Stimulated activated CD8-positive, alpha-beta memory T cell treated with anti-CD3 and anti-CD28 coated beads, Interleukin-4, amount 100 ng/mL, for 48 hours (primary cell): Measurements from ENCODE around the gene DSTYK.
"Not testable (repeated sequence)": the region's sequence is repeated elsewhere in the genome, so short reads cannot be mapped to it uniquely, and the experiment has no call there.

ENCODE experiments used
- DNase-seq: peaks from one replicate; pipeline ENCODE4 v3.0.0-alpha.2; 2020

DSTYK gene

DNA sequence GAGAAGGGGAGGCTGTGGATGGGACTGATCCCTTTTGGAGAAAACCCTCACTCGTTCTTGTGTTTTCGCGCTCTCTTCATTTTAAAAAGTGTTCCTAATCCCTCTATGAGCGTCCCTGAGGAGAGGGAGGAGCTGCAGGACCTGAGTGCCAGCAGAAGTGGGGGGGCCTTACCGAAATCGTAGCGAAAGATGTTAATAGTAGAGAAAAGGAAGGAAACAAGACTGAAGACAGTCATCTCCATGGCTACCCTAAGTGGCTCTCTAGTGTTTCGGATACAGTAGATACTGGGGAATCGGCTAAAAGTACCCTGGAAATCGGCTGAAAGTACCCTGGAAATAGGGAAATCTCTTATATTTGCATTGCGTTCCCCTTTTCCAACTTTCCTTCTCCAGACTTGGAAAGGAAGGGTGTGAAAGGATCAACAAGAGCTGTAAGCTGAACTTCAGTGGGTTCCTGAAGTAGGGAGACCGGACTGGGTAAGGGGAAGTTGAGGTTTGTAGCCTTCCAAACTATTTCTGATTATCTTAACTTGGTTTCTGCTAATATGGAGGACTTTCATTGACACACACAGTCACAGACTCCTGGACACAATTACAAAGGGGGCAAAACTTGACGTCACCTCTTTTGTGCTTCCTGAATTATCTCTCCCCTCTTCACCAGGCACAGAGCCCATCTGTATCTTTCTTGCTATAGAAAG, 486 bp upstream of the DSTYK start:
- no peak for DNase-seq

DNA sequence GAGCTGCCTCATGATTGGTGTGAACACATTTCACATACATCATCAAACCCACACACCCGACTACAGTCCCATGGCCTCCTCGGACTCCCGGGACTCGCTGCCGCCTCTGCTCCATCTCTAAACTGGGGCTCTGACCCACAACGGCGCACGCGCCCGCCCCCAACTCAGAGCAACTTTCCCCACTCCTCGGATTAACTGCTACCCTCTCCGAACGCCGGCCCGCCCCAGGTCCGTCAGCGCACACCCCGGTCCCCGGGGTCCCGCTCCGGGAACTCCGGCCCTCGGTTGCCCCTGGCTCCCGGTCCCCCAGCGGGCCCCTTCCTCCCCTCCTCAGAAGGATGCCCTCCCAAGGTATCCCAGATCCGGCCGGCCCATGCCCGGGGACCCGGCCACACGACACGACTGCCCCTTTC, 740 bp downstream of the DSTYK start:
- peak; percentile 45 for DNase-seq

DNA sequence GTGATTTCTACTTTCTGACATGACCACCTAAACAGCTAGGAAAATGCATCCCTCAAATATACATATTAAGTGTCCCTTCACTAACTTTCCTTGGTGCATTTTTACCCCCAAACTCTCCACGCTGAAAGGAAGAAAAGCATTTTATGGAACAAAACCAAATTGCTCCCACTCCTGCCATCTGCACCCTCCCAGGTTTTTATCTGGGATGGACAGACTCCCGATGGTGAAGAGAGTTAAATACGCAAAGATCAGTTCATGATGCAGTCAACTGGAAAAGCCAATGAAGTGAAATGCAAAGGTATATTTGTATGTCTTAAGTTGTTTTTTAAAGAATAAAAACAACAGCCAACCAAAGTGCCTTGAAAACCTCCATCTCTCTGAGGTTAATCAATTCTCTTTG, 2.7 kb downstream of the DSTYK start:
- DNase-seq, result no peak

DNA sequence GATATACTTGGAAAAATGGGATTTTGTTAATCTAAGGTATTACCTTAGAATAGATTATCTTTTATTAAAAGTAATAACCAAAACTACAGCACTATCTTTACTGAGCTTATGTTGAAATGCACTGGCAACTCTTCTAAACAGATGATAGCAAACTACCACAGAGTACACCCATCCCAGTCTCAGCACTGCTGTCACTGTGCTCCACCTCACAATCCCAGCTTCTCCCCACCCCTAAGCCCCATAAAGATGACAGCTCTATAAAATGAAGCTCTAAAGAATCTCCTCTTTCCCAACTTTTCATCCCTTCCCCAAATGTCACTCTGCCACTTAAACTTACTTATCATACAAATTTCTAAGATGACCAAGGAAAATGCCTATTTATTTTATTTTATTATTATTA, 6.4 kb downstream of the DSTYK start:
- no peak for DNase-seq

DNA sequence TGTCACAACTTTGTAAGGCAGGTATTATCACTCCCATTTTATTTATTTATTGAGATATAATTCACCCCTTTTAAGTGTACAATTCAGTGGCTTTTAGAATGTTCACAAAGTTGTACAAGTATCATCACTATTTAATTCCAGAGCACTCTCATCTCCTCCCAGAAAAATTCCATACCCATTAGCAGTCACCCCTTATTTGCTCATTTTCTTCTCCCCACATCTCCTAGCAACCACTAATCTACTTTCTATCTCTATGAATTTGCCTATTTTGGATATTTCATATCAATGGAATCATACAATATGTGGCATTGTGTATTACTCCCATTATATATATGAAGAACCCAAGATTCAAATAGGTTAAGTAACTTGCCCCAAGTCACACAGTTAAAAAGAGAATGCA, 7.0 kb downstream of the DSTYK start:
- DNase-seq, result no peak

DNA sequence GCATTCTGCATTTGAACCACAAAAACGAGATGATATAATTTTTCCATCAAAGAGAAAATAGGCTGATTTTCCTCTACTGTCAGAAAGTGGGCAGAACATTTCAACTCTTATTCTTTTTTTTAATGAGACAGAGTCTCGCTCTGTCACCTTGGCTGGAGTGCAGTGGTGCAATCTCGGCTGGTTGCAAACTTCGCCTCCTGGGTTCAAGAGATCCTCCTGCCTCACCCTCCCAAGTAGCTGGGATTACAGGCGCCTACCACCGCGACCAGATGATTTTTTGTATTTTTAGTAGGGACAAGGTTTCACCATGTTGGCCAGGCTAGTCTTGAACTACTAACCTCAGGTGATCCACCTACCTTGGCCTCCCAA, 11.6 kb downstream of the DSTYK start:
- peak; percentile 43 for DNase-seq

GRCh38 chr1:205199090-205199930, 12.2 kb downstream of the DSTYK start:
- peak; percentile 62 for DNase-seq

DNA sequence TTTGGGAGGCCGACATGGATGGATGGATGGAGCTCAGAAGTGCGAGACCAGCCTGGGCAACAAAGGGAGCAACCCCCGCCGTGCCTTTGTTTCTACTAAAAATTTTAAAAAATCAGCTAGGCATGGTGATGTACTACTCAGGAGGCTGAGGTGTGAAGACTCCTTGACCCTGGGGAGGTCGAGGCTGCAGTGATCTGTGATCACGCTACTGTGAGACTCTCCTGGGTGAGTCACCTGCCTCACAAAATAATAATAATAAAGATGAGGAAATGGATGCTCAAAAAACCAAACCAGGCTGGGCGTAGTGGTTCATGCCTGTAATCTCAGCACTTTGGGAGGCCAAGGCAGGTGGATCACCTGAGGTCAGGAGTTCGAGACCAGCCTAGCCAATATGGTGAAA, 19.2 kb downstream of the DSTYK start:
- DNase-seq, result no peak

GRCh38 chr1:205191622-205192021, 19.9 kb downstream of the DSTYK start:
- DNase-seq, result no peak

- no peak for DNase-seq
Observed at GRCh38 chr1:205190845-205191577, 20.5 kb downstream of the DSTYK start.

- DNase-seq, result no peak
Observed at GRCh38 chr1:205189131-205189530, 22.4 kb downstream of the DSTYK start.

- no peak for DNase-seq
Observed at GRCh38 chr1:205188596-205188995, 22.9 kb downstream of the DSTYK start.

DNA sequence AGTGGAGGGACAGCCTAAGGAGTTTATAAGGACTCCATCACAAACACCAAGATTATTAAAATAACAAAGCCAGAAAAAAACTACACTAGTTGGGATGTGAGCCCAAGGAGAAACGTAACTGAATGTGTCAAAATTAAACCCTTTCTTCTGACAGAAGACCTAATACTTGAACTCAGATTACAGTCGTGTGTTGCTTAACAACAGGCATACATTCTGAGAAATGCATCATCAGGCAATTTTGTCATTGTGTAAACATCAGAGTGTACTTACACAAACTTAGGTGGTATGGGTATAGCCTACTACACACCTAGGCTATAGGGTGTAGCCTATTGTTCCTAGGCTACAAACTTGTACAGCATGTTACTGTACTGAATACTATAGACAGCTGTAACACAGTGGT, 23.4 kb downstream of the DSTYK start:
- DNase-seq, result no peak

DNA sequence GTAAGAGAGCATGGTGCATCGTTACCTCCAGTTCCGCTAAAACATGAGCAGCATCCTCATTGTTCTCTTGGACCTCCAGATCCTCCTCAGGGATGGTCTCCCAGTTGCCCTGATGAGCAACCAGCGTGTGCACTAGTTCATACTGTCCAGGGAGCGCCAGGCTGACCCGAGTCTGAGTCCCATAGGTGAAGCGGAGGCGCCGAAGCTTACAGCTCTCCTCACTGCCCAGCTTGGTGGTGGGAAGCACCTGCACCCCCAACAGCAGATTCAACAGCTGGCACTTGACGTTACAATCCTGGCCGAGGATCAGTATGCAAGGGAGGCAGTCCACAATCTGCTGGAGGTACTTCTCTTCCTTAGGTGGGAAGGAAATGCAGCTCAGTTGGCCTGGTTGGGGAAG, 24.1 kb downstream of the DSTYK start:
- no peak for DNase-seq

- no peak for DNase-seq
Observed at GRCh38 chr1:205186191-205186590, 25.3 kb downstream of the DSTYK start.

- no peak for DNase-seq
Observed at GRCh38 chr1:205183676-205184335, 27.7 kb downstream of the DSTYK start.

DNA sequence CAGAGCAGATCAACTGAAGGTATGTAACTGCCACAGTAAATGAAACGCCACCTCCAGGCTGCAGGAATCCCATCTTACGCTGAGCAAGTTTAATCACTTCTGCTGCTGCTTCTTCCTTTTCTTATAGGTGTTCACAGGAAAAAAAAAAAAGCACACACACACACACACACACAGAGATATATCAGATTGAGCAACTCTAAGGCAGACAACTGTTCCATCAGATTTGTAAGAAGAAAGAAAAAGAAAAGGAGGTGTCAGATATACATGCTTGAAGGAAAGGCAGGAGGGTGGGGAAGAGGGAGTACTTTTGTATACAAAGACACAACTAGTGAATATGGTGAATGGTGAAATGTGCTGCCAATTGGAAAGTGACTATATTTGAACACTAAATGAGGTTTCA, 28.6 kb downstream of the DSTYK start:
- no peak for DNase-seq

- not testable (repeated sequence) for DNase-seq
Observed at GRCh38 chr1:205180331-205180730, 31.2 kb downstream of the DSTYK start.

- no peak for DNase-seq
Observed at GRCh38 chr1:205179842-205180241, 31.7 kb downstream of the DSTYK start.

GRCh38 chr1:205172729-205173366, 38.7 kb downstream of the DSTYK start:
- DNase-seq, result no peak

GRCh38 chr1:205171369-205171768, 40.1 kb downstream of the DSTYK start:
- DNase-seq, result no peak

DNA sequence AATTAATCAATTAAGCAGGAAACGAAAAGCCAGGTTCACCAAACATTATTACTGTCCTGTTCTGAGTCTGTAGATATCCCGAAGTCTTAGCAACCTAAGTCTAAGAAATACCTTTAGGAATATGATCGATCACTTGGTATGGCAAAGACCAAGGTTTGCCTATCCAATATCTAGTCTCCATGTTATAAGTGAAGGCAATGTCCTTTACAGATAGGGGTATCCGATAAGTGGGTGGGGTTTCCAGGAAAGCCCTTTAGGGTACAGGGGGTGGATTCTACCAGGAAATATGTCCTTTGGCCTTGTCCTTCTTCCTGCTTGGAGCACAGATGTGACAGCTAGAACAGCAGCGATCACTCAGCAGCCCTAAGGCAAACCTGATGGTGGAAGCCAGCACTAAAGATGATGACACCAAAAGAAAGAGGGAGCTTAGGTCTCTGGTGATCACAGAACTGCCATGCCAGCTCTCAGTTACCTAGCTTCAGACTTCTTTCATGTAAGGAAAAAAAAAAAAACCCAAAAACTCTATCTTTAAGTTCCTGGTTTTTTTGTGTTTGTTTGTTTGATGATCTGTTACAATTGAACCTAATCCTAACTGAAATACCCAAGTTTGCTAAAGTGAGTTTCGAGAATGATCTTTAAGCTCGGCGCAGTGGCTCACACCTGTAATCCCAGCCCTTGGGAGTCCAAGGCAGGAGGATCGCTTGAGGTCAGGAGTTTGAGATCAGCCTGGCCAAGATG, 40.8 kb downstream of the DSTYK start:
- no peak for DNase-seq
